Inflammatory macrophage treated with lipopolysaccharide for 1 hour (primary cell): ENCODE results near the gene OR1L1.

Experiments
- DNase-seq, 2 donors: peaks; one replicate each; pipeline ENCODE4 v3.0.0-alpha.2; 2020 to 2022

OR1L1 gene, protein sequence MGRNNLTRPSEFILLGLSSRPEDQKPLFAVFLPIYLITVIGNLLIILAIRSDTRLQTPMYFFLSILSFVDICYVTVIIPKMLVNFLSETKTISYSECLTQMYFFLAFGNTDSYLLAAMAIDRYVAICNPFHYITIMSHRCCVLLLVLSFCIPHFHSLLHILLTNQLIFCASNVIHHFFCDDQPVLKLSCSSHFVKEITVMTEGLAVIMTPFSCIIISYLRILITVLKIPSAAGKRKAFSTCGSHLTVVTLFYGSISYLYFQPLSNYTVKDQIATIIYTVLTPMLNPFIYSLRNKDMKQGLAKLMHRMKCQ

DNA sequence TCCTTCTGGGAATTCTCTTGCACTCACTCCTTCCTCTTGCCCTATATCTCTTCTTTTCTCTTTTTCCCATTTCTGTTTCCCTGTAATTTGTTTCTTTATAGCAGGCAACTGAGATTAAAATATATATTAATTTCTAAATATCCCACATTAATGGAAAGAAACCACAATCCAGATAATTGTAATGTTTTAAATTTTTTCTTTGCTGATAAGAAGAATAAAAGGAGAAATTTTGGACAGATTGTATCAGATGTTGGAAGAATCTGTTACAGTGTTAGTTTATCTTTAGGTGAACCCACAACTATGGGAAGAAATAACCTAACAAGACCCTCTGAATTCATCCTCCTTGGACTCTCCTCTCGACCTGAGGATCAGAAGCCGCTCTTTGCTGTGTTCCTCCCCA lies at the start of gene OR1L1:
OR1L1 (plus strand) TSS at position 301 of the 400 bp plus-strand sequence; CDS start at position 301, 0 bp downstream.
- DNase-seq: no peak

DNA sequence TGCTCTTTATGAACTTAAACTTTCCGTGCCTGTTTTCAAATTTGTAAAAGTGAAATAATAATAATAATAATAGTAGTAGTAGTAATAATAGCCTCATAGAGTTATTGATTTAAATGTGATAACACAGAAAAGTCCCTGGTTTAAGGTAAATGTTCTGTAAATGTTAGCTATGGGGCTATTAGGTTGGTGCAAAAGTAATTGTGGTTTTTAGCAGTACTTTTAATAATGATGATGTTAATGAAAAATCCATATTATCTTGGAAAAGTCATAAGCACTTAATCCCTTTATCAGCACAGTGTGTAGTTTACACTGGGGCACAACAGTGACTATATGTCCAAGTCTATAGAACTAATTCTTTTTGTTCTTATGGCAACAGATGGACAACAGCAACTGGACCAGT lies 47.2 kb upstream of the OR1L1 start, which contains the start of gene OR1Q1:
OR1Q1 (plus strand) TSS at position 377 of the 400 bp plus-strand sequence; CDS start at position 377, 0 bp downstream.
- DNase-seq: no peak

DNA sequence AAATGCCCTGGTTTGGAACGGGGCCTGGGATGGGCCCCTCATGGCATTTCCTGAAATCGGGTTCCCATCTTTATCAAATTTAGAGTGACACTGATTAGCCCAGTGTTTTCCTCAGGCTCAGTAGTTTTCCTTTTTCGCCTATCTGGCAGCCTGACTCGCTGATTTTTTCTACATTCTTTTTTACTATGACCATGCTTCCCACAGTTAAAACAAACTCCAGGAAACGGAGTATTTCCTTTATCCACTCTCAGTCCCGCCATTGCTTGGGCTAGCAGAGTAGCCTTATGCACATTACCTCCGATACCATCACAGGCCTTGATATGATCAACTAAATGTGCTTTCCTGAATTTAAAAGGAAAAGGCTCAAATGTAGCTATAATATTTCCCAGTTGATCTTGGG lies 41.5 kb upstream of the OR1L1 start:
- DNase-seq: no peak

DNA sequence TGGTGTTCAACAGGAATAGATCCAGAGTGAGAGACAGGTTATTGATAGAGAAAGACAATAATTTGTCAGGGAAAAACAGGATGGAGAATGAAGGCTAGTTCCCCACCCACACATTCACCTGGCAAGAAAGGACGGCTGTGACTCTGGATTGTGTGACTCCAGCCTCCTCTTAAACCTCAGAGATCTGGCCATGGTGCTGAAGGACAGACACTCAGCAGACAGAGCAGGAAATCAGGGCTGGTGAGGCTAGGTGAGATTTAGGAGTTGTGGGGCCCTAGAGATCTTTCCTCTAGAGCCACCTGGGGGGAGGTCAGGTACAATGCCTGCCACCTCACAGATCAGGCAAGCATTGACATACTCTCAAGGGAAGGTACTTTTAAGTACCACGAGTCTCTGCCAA lies 19.3 kb upstream of the OR1L1 start:
- DNase-seq: no peak

DNA sequence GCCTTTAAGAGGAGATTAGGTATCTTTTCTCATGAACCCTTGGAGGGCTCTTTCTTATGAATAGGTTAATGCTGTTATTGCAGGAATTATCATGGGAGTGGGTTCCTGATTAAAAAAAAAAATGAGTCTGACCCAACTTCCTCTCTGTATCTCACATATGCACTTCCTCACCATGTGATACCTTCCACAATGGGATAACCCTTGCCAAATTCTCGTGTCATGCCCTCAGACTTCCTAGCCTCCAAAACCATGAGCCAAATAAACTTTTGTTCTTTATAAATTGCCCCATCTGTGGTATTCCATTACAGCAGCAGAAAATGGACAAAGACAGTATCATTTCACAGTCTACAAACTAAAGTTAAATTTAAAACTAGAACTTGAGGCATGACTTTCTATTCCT lies 5.1 kb upstream of the OR1L1 start:
- DNase-seq: no peak

DNA sequence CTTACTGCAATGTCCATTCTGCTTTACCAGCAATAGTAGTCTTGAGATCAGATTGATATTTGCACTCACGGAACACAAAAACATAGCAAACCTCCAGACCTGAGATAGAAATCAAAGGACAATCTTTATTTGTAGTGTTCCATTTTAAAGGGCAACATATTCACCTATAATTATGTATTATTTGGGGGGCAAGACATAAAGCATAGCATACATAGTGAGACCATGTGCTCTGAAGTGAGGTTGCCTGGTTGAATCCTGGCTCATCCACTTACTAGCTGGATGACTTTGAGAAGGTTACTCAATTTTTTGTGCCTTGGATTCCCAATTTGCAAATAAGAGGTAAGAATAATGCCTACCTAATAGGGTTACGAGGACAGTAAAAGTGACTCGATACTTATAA lies 4.0 kb upstream of the OR1L1 start, which contains the start of gene OR1B1:
OR1B1 (minus strand) TSS at position 101 of the 400 bp plus-strand sequence.
- DNase-seq: no peak

DNA sequence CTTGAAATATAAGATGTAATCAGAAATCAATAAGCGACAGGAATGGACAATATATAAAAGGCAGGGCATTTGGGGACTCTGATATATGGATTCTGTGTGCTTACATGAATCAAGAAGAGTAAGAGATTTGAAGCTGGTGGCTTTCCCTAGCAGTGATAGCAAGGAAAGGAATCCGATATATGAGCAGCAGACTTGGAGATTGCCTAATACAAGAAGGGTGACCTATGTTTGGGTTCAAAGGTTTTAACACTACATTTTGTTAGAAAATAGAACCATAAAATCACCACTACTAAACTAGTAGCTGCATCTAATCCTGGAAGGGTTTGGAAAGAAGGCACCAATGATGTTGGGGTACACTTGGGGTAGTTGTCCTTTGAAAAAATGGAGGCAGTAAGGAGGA lies 11.0 kb downstream of the OR1L1 start:
- no peak for DNase-seq

DNA sequence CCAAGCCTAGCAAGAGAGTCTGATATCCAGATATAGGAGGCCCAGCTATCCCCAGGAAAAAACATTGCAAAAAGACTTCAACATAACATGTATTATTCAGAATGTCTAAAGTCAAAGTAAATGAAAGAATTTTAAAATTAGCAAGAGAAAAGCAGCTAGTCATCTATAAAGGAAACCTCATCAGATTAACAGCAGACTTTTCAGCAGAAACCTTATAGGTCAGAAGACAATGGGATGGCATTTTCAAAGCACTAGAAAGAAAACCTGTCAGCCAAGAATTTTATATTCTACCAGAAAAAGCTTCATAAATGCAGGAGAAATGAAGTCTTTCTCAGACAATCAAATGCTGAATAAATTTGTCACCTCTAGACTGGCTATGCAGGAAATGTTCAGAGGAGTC lies 23.3 kb downstream of the OR1L1 start:
- no peak for DNase-seq

DNA sequence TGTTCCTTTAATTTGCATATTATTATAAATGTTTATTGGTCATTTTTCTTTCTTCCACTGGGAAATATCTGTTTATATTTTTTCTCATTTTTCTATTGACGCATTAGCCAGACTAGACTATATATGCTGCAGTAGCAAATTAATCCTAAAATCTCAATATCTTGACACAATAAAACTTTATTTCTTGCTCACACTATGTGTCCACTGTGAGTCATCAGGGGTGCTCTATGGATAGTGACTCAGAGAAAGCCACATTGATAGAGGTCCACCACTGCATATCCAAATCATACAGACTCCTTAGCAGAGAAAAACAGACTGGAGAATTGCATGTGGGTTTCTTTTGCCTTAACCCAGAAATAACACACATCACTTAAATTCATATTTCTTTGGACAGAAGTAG lies 34.2 kb downstream of the OR1L1 start:
- no peak for DNase-seq
